ENCODE results near the gene GRIK2.

The GRIK2 gene

DNA sequence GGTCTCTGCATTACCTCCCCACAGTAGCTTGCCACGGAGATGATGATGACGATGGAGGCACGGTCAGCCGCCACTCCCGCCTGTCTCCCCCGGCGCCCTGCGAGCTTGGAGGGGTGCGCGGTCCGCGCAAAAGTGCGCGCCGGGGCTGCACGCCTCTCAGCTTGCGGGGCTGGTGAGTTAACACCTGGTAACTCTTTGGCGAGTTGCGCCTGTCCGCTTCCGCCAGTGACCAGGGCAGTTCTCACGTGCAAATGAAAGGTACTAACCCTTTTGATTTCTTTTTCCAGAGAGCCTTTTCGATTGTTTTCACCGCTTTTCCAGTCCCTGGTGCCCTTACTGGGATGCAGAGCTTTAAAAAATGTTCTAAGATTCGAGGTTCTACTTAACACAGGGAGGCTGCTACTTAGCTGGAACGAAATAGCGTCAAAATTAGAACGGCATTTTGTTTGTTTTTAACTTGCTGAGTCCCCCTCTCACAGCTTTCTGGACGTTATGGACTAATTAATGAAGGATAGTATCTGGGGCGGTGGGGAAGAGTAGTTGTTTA lies 6.2 kb downstream of the GRIK2 start:
- DNase-seq (ENCODE audit: insufficient read length, low spot score) = no peak
- no peak for FAIRE-seq

DNA sequence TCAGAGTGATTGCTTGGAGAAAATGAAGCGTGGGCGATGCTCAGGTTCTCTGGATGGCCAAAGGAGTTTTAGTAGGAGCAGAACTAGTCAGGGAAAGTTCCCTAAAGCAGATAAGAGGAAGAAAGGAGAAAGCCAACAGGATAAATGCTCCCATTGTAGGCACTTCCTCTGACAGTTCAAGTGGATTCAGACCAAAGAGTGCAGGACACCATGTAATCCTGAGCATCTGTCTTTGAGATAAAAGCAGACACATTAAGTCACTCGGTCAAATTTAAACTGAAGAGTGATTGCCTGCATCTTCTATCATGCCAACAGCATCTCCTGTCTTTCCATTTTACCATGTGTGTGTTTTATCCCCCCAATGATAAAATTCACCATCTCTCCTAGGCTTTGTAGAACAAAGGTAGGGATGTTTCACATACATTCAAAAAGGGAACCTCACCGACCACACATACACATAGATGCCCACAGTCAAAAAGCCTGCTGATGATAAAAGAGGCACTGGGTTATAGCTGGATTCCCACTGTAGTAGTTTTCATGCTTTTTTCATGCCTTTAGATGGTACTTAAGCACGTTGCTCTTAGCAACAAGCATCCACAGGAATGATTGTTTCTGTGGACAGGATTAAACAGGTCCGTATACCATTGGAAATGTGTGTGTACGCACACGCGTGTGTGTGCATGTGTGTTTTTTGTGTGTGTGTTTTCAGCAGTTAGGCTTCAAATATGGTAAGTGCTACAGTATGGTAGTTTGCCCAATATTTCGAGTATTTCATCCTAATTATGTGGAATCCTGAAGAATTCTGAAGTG lies 7.0 kb downstream of the GRIK2 start:
- DNase-seq (ENCODE audit: insufficient read length, low spot score) (no peak), FAIRE-seq (no peak)

DNA sequence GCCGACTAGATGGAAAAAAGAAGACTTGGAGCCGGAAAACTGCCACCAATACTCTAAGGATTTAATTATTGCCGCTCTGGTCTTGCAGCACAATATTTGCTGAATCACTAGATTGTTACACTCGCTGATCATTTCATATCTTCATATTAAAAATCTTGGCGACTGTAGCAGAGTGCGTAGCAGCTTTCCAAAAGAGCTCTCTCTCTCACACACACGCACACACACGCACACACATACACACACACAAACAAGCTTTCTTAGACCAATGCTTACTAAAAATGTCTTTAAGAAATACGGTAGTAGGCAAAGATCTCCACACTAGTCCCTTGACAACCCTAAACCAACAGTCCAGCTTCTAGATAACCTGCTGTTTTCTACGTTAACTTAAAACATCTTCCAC lies 7.7 kb downstream of the GRIK2 start:
- DNase-seq (ENCODE audit: insufficient read length, low spot score) = no peak

DNA sequence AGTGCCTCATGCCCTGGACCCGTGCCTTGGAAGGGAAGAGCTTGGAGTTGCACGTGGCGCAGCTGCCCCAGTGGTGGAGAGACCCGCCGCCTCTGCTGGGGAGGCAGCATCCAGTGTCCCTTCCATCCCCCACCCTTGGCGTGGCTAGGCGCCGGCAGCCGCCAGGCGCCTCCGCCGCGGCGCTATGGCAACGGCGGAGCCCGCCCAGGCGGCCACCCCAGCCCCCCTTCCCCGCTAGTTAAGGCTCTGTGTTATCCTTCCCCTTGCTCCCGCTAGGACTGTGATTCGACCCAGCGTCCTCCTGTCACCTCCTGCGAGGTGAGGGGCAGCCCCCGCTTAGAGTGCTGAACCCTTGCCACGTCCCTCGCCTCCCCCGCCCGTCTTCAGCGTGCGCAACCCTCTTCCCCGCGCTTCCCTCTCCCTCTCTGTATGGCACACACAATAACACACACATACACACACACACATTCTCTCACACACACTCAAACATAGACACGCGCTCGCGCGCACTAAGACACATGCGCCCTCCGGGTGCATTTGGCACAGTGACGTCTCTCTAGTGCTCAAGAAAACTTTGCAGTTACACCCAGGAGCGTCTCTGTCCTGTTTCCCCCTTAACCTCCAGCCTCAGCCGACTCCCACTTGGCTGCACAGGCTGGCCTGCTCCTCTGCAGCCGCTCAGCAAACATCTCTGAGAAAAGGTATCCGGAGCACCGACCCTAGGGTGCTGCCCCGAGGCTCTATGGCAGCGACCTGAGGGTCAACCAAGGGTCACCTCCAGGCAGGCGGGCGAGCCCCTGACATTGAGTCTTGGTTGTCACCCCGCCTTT lies 8.5 kb downstream of the GRIK2 start:
- DNase-seq (ENCODE audit: insufficient read length, low spot score) = no peak

More for the DNA sequence above, 7.7 kb downstream of the GRIK2 start:
- FAIRE-seq = no peak

DNA sequence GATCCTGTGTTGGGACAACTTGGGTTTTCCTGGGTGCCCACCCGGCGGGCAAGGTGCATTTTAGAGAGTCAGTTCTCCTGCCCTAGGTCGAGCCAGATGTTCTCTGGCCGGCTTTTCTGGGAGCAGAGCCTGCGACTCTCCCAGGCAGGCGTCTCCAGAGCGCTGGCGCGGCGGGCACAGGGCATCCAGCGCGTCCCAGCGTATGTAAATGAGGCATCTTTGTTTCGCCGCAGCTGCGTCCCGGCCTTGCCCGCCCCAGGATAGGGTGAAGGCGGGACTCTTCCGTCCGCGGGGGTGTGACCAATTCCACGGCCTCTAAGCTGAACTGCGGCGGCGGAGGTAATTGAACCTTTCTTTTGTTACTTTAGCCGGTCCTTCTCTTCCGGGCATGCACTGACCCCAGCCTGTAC lies 9.1 kb downstream of the GRIK2 start:
- DNase-seq (ENCODE audit: insufficient read length, low spot score) = no peak
- no peak for FAIRE-seq

More for the DNA sequence above, 8.5 kb downstream of the GRIK2 start:
- no peak for FAIRE-seq

DNA sequence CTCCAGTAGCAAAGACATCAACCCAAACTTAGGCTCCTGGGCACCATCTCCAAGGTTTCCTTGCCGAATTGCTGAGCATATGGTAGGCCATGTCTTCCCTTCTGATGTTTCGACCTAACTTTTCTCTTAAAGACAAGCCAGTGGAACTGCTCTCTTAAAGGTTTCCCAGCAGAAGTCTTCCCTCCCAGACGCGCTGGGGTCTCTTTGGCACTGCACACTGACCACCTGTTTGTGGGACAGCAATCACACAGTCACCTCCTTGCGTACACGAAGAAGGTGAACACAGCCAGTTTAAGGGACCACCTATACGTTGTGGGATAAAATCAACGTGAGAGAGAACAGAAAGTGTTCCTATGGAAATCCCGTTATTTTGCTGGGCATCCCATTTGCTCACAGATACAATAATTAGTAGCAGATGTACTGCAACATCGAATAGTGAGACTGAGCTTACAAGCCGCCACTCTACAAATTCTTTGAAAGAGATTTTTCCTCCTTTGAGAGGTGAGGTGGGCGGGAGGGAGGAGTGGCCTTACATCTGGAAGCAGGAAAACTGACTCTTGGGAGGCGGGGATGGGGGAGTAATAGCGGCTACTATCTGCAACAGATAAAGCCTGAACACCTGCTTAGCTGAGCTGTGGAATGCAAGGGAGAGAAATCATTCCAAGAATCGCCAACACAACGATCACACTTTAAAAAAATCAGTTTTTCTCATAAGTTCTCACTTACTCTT lies 9.9 kb downstream of the GRIK2 start:
- no peak for FAIRE-seq
- no peak for DNase-seq (ENCODE audit: insufficient read length, low spot score)

DNA sequence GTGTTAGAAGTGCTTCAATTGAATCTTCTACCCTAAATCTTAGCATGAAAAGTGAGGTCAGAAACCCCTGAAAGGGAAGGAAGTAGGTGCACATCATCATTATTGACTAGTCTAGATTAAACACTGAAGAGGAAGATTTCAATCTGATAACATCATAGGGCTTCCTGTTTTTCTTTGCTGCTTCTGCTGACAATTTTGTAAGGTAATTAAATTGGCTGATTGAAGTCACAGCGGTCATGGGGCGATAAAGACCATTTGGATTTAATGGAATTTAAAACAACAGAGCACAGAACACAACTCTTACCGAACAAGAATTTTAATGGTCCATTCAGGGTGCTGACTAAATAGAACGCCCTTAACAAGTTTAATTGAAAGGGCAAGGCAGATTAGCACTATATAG lies 11.3 kb downstream of the GRIK2 start:
- FAIRE-seq = no peak

DNA sequence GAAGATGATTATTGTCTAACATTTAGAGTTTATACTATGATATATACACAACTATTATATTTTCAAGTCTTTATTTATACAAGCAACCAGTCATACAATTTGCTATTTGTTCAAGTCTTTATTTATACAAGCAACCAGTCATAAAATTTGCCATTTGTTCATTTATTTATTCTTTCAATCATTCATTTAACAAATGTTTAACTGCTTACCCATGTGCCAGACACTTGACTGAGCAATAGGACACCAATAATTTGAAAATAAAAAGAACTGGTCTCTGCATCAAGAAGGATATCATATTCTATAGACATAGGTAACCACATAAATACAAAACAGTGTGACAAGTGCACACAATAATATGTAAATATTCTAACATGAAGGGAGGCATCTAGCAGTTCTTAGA lies 20.3 kb downstream of the GRIK2 start:
- FAIRE-seq (no peak), DNase-seq (ENCODE audit: insufficient read length, low spot score) (no peak)

More for the DNA sequence above, 11.3 kb downstream of the GRIK2 start:
- no peak for DNase-seq (ENCODE audit: insufficient read length, low spot score)

DNA sequence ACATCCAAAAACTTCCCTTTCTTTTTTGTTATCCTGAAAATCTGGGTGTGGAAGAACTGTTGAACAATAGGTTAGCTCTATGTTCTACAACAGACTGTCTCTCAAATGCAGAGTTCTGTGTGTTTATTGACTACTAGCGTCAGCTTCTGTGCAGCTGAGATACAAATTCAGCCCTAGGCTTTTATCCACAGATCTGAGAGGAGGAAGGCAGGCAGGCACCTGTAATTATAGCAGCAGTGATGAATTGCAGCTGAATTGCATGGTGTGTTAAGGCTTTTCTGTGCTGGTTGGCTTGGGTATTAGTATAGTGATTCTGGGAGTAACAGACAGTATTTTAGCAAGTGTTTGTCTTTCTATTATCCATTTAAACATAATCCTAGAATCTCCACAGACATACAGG lies 24.4 kb downstream of the GRIK2 start:
- FAIRE-seq (no peak), DNase-seq (ENCODE audit: insufficient read length, low spot score) (no peak)

DNA sequence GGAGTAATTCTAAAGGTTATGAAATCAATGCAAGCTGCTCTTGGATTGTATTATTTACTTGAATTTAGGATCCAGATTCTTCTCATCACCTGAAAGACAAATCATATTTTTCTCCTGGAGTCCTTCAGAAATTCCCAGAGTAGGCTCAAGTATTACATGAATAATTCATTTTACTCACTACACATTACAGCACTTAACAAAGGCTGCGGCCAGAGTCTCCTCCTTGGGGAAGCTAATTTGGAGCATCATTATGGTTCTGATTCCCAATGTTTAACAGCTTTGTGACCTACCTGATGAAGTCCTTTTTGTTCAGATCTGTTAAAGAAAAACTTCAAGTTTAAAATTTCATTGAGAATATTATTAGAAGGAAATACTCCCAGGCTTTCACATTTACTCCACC lies 28.7 kb downstream of the GRIK2 start:
- DNase-seq (ENCODE audit: insufficient read length, low spot score) (no peak), FAIRE-seq (no peak)

DNA sequence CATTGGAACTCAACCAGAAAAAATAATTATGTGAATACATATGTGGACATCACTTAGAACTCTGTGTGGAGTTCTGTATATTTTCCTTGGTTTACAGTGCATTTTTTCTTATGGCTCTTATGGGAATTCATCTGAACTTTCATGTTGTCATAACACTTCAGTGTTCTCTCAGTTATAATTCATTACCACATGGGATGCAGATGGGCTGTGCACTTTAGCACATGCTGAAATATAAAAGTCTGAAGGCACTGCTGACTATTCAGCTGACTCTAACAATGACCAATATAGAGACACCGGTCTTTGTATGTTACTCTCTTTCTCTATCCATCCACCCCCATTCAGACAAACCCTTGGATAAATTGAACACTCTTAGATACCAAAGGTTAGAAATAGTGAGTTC lies 29.3 kb downstream of the GRIK2 start:
- FAIRE-seq (no peak), DNase-seq (ENCODE audit: insufficient read length, low spot score) (no peak)

DNA sequence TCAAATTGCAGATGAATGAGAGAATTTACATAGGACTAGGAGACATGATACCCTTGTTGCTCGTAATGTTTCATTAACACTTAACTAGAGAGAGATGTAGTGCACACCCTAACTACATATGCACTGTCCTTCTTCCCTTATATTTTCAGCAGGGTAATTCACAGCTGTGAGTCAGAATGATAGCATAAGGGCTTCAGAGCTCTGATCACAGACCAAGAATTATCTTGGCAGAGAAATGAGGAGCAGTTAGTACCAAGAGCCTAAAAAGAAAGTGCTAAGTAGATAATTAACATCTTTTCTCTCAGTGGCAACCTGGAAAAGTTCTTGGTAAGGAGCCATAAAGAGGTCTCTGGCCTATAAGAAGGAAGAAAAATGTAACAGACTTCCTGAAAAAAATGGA lies 35.8 kb downstream of the GRIK2 start:
- FAIRE-seq (no peak), DNase-seq (ENCODE audit: insufficient read length, low spot score) (no peak)

DNA sequence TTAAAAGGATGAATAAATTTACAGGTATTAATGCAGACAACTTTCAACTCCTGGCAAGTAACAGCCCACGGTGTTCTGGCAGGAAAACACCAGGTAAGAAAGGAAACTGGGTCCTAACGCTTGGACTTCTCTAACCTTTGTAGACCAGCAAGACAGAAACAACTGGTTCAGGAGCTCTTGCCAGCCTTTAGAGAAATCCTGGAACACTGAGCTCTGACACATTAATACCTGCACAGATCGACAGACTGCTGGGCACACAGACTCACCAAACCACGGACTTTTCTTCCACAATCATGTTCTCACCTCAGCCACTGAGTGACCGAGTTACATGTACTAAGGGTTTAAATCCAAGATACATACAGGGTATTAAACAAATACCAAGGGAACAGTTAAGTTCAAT lies 36.3 kb downstream of the GRIK2 start:
- DNase-seq (ENCODE audit: insufficient read length, low spot score) = no peak
- no peak for FAIRE-seq

DNA sequence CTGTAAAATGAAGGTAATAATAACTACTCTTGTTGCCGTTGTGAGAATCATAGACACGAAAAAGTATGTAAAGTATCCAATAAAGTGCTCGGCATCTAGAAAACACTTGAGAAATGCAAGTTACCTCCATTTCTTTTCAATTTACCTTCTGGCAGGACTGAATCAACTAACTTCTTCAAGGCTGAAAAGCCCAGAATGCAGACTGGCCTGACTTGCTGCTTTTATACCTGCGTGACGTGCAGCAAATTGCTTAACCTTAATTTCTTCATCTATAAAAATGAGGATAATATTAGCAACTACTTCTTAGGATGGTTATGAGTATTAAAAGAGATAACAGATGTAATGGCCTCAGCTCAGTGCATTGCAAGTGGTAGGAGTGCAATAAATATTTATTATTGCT lies 39.6 kb downstream of the GRIK2 start:
- DNase-seq (ENCODE audit: insufficient read length, low spot score) = no peak
- FAIRE-seq = no peak

DNA sequence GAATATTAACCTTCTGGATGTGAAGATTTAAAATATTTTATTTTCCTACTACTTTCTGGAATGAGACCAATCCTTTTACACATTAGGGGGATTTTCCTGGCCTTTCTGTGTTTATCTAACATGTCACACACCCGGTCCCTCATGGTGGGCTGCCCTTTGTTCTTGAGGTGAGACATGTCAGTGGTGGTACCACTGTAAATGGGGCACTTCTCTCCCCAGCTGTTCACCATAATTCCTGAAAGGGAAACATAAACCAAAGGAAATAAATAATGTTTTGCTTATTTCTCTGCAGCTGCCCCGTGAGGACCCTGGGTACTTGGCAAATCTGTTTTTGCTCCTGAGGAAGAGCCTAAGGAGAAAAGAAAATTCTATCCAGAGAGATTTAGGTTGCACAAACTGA lies 41.1 kb downstream of the GRIK2 start:
- no peak for DNase-seq (ENCODE audit: insufficient read length, low spot score)
- no peak for FAIRE-seq

DNA sequence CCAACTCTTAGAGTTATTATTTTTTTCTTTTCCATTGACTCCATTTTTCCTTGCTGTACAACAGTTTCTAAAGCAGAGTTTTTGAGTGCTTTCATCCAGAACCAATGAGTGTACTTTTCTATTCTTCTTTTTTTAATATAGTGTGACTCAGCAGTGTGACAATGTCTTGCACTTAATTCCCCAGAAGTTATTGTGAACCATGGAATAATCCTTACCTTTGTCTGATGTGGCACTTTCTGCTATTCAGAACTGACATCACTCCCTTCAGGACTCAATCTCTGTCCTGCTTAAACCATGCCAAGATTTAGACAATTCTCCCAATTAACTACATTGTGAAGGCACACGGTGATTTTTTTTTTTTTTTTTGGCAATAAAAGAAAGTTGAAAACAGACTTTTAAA lies 41.5 kb downstream of the GRIK2 start:
- FAIRE-seq (no peak), DNase-seq (ENCODE audit: insufficient read length, low spot score) (no peak)

DNA sequence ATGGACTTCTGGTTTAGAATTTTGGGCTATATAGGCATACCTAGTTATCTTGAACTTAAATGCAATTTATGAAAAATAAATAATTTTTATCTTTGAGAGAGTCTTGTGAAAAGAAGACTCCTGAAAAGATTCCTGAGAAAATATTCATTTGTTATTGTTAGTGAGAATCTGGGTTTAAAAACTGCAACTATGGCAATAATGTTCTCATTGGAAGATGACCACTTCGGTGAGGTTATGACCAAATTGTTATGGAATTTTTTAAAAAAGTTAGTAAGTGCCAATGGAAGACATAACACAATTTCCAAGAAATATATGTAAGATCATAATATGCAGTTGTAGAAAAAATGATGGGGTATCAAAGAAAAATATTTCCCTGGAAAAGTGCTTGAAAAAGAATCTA lies 46.3 kb downstream of the GRIK2 start:
- FAIRE-seq = no peak

DNA sequence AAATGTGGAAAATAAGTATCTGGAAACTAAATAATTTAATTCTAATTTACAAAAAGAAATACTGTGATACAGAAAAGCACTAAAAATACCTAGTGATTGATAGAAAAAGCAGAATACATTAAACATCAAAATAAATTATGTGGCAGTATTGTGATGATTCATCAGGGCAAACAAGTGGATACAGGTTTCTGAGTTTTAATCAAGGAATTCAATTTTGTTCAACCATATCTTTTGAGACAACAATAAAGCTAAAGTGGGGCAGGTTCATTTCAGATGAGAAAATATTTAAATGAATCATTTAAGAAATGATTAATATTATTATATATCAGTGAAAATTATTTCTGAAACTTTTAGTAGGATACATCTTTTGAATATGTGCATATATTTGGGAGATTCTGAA lies 49.8 kb downstream of the GRIK2 start:
- FAIRE-seq (no peak), DNase-seq (ENCODE audit: insufficient read length, low spot score) (no peak)

More for the DNA sequence above, 46.3 kb downstream of the GRIK2 start:
- DNase-seq (ENCODE audit: insufficient read length, low spot score) = no peak

DNA sequence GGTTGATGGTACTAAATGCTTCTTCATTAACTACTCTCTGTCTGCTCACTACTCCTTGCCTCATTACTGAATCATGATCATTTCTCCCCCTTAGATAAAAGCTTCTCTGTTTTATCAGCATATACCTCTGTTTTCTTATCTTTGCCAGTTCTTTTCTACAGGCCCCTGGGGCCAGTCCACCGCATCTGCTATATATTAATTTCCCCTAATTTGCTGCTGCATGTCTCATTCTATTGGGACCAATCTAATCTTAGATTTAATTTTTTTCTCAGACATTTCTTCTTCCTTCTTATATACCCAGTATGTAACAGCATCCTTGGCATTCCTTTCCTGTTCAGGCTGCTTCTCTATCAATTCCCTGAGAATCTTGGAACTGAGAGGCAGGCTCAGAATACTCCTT lies 51.2 kb downstream of the GRIK2 start:
- DNase-seq (ENCODE audit: insufficient read length, low spot score) (no peak), FAIRE-seq (no peak)

DNA sequence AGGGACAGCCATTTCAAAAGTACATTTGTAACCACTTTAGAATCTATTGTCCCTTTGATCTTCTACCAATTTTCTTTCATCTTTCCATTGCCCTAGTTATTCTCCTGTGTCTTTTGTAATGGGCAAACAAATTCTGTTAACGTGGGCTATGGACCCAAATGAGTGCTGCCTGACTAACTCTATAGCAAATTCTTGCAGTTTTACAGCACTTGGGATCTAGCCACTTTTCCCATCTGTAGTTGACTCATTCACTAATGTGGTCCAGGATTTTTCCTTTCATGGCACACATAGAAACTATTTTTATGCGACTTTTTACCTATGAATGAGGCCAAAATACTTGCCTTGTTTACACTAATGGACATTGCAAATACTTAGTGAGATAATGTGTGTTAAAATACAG lies 52.0 kb downstream of the GRIK2 start:
- DNase-seq (ENCODE audit: insufficient read length, low spot score) (no peak), FAIRE-seq (no peak)

DNA sequence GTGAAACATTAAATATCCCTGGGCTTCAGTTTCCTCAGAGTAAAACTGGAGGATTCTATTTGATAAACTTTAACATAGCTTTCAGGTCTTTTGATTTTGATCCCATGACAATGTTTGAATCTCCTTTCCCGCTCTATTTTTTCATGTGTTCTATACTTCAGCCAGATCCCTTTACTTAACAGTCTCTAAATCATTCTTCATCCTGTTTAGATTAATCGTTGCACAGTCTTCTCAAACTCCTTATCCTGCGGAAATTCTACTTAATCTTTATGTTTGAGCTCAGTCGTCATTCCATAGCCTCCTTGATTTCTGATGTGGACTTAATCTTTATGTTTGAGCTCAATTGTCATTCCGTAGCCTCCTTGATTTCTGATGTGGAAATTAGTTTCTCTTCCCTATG lies 57.4 kb downstream of the GRIK2 start:
- FAIRE-seq (no peak), DNase-seq (ENCODE audit: insufficient read length, low spot score) (no peak)
